Liver (tissue), 1 donor: ENCODE measurements around the gene WNT10A.

ENCODE experiments used
- YY1 ChIP-seq: IDR thresholded peaks from 2 replicates; pipeline ENCODE4 v1.6.1; 2016; ENCODE audit warnings: antibody characterized with exemption, mild to moderate bottlenecking
- TF ChIP-seq, protein P1 (sequence below): IDR thresholded peaks from 2 replicates; pipeline ENCODE4 v1.6.1; 2016; ENCODE audit warnings: antibody characterized with exemption

- TF ChIP-seq, protein P1, sequence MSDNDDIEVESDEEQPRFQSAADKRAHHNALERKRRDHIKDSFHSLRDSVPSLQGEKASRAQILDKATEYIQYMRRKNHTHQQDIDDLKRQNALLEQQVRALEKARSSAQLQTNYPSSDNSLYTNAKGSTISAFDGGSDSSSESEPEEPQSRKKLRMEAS: no peak
- no peak for TF ChIP-seq YY1
Measured at GRCh38 chr2:218880102-218880858, at the start of gene WNT10A.
